BE2C (cell line): ENCODE data around the gene FFAR3.
"Not testable (repeated sequence)": the region's sequence is repeated elsewhere in the genome, so short reads cannot be mapped to it uniquely, and the experiment has no call there.

Experiments used
- DNase-seq: peaks from one replicate; pipeline ENCODE4 v3.0.0-alpha.2; 2020
- H3K27me3 ChIP-seq: fragments of 250-450 bp; sonication (Bioruptor Pico); 2 replicates; pipeline ENCODE4 v1.5.1; 2020; ENCODE audit warnings: mild to moderate bottlenecking
- H3K36me3 ChIP-seq: fragments of 250-450 bp; sonication (Bioruptor Pico); 2 replicates; pipeline ENCODE4 v1.5.1; 2020; ENCODE audit warnings: mild to moderate bottlenecking
- H3K4me1 ChIP-seq: fragments of 250-450 bp; sonication (Bioruptor Pico); 2 replicates; pipeline ENCODE4 v1.5.1; 2020
- H3K4me3 ChIP-seq: 2 replicates; pipeline ENCODE4 v1.5.1; 2011; ENCODE audit warnings: low read depth, low read length
- H3K9me3 ChIP-seq: fragments of 250-450 bp; sonication (Bioruptor Pico); 2 replicates; pipeline ENCODE4 v1.5.1; 2020
- TF ChIP-seq, protein P1 (sequence below): IDR thresholded peaks from 2 replicates; pipeline ENCODE4 v1.5.1; 2012; ENCODE audit warnings: mild to moderate bottlenecking, low read depth, low read length

The FFAR3 gene

GRCh38 chr19:35363711-35364425 is 5.6 kb downstream of the FFAR3 start:
- no peak for DNase-seq
- no peak overlapping the region for H3K4me3 ChIP-seq
- H3K27me3 ChIP-seq: no peaks in the 10 kb centered on the region
- no peaks in the 10 kb centered on the region for H3K36me3 ChIP-seq
- TF ChIP-seq, protein P1, sequence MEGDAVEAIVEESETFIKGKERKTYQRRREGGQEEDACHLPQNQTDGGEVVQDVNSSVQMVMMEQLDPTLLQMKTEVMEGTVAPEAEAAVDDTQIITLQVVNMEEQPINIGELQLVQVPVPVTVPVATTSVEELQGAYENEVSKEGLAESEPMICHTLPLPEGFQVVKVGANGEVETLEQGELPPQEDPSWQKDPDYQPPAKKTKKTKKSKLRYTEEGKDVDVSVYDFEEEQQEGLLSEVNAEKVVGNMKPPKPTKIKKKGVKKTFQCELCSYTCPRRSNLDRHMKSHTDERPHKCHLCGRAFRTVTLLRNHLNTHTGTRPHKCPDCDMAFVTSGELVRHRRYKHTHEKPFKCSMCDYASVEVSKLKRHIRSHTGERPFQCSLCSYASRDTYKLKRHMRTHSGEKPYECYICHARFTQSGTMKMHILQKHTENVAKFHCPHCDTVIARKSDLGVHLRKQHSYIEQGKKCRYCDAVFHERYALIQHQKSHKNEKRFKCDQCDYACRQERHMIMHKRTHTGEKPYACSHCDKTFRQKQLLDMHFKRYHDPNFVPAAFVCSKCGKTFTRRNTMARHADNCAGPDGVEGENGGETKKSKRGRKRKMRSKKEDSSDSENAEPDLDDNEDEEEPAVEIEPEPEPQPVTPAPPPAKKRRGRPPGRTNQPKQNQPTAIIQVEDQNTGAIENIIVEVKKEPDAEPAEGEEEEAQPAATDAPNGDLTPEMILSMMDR: no peak
- H3K9me3 ChIP-seq: no peaks in the 10 kb centered on the region
- H3K4me1 ChIP-seq: no peaks in the 10 kb centered on the region

DNA sequence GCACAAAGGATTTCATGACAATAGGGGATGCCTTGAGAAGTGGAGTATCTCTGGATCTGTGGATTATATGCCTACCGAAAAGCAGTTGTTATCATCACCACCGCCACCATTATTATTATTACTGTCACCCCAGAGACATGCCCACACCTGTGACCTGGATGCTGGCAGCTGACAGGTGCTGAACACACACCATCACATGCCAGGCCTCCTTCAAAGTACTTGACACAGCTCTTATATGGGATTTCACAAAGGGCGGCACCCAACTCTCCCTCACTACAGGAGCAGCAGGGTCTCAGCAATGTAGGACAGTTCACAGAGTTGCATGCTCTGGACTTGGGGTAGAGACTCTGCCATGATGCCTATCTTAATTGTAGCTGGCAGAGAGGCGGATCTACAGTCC is 7.0 kb downstream of the FFAR3 start:
- H3K36me3 ChIP-seq: no peaks in the 10 kb centered on the region
- no peaks in the 10 kb centered on the region for H3K4me1 ChIP-seq
- no peaks in the 10 kb centered on the region for H3K9me3 ChIP-seq
- DNase-seq: no peak
- H3K27me3 ChIP-seq: no peaks in the 10 kb centered on the region
- no peak overlapping the region for H3K4me3 ChIP-seq
- TF ChIP-seq, protein P1: no peak

GRCh38 chr19:35368378-35368777 is 10.1 kb downstream of the FFAR3 start:
- no peaks in the 10 kb centered on the region for H3K4me1 ChIP-seq
- H3K9me3 ChIP-seq: no peaks in the 10 kb centered on the region
- no peak for DNase-seq
- H3K27me3 ChIP-seq: no peaks in the 10 kb centered on the region
- no peak overlapping the region for H3K4me3 ChIP-seq
- TF ChIP-seq, protein P1: no peak
- H3K36me3 ChIP-seq: no peaks in the 10 kb centered on the region

GRCh38 chr19:35369522-35369921 is 11.3 kb downstream of the FFAR3 start:
- Histone ChIP-seq H3K9me3 (no peaks in the 10 kb centered on the region), H3K4me1 (no peaks in the 10 kb centered on the region), H3K27me3 (no peaks in the 10 kb centered on the region), H3K4me3 (no peak overlapping the region), H3K36me3 (no peaks in the 10 kb centered on the region)
- TF ChIP-seq, protein P1: no peak
- no peak for DNase-seq

DNA sequence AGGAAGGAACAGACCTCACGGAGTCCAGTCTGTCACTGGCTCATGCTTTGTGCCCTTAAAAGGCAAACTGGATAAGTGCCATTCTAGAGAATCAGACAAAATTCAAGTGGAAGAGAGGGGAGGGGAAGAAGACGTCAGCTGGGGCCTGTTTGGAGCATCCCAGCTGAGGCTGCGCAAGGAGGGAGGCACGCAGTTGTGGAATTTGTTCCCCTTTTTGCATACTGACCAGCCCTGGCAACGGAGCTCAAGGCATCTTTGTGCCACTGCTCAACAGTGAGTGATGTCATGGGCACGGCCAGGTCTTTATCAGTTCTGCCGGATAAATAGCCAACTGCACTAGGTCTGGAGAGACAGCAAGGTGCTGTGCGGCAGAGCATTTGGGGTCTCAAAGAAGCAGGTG is 12.5 kb downstream of the FFAR3 start, which contains the start of gene GPR42:
GPR42 (plus strand) TSS at position 347 of the 400 bp plus-strand sequence. CDS start 292 bp downstream, outside the sequence.
- Histone ChIP-seq H3K4me1 (no peaks in the 10 kb centered on the region), H3K27me3 (no peaks in the 10 kb centered on the region), H3K9me3 (no peaks in the 10 kb centered on the region), H3K36me3 (no peaks in the 10 kb centered on the region), H3K4me3 (no peak within 1 kb of the TSS)
- DNase-seq: no peak
- TF ChIP-seq, protein P1: no peak

GRCh38 chr19:35373492-35373891 is 15.2 kb downstream of the FFAR3 start:
- no peaks in the 10 kb centered on the region for H3K36me3 ChIP-seq
- no peaks in the 10 kb centered on the region for H3K9me3 ChIP-seq
- DNase-seq: no peak
- H3K27me3 ChIP-seq: no peaks in the 10 kb centered on the region
- no peak overlapping the region for H3K4me3 ChIP-seq
- no peaks in the 10 kb centered on the region for H3K4me1 ChIP-seq
- TF ChIP-seq, protein P1: no peak

DNA sequence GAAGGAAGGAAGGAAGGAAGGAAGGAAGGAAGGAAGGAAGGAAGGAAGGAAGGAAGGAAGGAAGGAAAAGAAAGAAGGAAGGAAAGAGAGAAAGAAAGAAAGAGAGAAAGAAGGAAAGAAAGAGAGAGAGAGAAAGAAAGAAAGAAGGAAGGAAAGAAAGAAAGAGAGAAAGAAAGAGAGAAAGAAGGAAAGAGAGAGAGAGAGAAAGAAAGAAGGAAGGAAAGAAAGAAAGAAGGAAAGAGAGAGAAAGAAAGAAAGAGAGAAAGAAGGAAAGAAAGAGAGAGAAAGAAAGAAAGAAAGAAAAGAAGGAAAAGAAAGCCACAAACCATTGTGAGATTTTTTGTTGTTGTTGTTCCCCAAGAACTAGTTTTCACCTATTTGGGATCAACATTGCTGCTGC is 15.8 kb downstream of the FFAR3 start:
- H3K27me3 ChIP-seq, H3K36me3 ChIP-seq, DNase-seq, H3K4me3 ChIP-seq, H3K9me3 ChIP-seq, H3K4me1 ChIP-seq: not testable (repeated sequence)
